Mammary epithelial cell (primary cell): ENCODE measurements around the gene NRG3.

ENCODE experiments used
- CTCF ChIP-seq, 2 donors: IDR thresholded peaks in 1 of 2; conservative IDR thresholded peaks in 1 of 2; 2 replicates each; pipeline ENCODE4 v1.5.1; 2011 to 2012; ENCODE audit warnings: inconsistent platforms in 2 of 2, low read length in 2 of 2, mild to moderate bottlenecking in 2 of 2, control low read depth in 1 of 2, low read depth in 1 of 2; ENCODE audit not compliant: insufficient read depth in 1 of 2; ENCODE audit errors: extremely low read depth in 1 of 2
- EZH2 ChIP-seq: IDR thresholded peaks from 2 replicates; pipeline ENCODE4 v1.6.1; 2012; ENCODE audit warnings: low read length, inconsistent platforms, borderline replicate concordance

- no peak for TF ChIP-seq CTCF (conservative IDR thresholded peaks at IDR 0.05 in 1 of 2, IDR thresholded peaks at IDR 0.05 in 1 of 2; ENCODE audit: extremely low read depth in 1 of 2, insufficient read depth in 1 of 2, low read depth in 1 of 2, low read length in 2 of 2)
- TF ChIP-seq EZH2: no peak
Measured at GRCh38 chr10:82477776-82478175, 602.8 kb downstream of the NRG3 start.
